GM12864 (cell line): Measurements from ENCODE around the gene GABRG3.
"Not testable (repeated sequence)": the region's sequence is repeated elsewhere in the genome, so short reads cannot be mapped to it uniquely, and the experiment has no call there.

Source experiments
- DNase-seq: peaks from one replicate; pipeline ENCODE4 v3.0.0-alpha.2; 2011; ENCODE audit warnings: low read depth
- H3K4me3 ChIP-seq: 2 replicates; pipeline ENCODE4 v1.5.1; 2011; ENCODE audit warnings: mild to moderate bottlenecking, low read depth, low read length, control low read depth
- TF ChIP-seq, protein P1 (sequence below): IDR thresholded peaks from 2 replicates; pipeline ENCODE4 v1.5.1; 2011; ENCODE audit warnings: low read depth, mild to moderate bottlenecking, moderate library complexity, low read length, control low read depth, inconsistent platforms; ENCODE audit errors: missing control alignments

GABRG3 gene

GRCh38 chr15:27365456-27365855, 394.5 kb downstream of the GABRG3 start:
- H3K4me3 ChIP-seq, result no peak overlapping the region
- DNase-seq, result no peak
- TF ChIP-seq, protein P1, sequence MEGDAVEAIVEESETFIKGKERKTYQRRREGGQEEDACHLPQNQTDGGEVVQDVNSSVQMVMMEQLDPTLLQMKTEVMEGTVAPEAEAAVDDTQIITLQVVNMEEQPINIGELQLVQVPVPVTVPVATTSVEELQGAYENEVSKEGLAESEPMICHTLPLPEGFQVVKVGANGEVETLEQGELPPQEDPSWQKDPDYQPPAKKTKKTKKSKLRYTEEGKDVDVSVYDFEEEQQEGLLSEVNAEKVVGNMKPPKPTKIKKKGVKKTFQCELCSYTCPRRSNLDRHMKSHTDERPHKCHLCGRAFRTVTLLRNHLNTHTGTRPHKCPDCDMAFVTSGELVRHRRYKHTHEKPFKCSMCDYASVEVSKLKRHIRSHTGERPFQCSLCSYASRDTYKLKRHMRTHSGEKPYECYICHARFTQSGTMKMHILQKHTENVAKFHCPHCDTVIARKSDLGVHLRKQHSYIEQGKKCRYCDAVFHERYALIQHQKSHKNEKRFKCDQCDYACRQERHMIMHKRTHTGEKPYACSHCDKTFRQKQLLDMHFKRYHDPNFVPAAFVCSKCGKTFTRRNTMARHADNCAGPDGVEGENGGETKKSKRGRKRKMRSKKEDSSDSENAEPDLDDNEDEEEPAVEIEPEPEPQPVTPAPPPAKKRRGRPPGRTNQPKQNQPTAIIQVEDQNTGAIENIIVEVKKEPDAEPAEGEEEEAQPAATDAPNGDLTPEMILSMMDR, result no peak

DNA sequence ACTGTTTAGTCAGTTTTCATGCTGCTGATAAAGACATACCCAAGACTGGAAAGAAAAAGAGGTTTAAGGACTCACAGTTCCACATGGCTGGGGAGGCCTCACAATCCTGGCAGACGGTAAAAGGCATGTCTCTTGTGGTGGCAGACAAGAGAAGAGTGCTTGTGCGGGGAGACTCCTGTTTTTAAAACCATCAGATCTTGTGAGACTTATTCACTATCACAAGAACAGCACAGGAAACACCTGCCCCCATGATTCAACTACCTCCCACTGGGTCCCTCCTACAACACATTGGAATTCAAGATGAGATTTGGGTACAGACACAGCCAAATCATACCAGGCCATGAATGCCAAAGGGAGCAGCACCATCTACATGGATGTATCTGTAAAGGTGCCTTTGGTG, 406.4 kb downstream of the GABRG3 start:
- DNase-seq, H3K4me3 ChIP-seq: not testable (repeated sequence)

GRCh38 chr15:27382361-27383025, 411.5 kb downstream of the GABRG3 start:
- TF ChIP-seq, protein P1, result no peak
- no peak overlapping the region for H3K4me3 ChIP-seq
- no peak for DNase-seq

DNA sequence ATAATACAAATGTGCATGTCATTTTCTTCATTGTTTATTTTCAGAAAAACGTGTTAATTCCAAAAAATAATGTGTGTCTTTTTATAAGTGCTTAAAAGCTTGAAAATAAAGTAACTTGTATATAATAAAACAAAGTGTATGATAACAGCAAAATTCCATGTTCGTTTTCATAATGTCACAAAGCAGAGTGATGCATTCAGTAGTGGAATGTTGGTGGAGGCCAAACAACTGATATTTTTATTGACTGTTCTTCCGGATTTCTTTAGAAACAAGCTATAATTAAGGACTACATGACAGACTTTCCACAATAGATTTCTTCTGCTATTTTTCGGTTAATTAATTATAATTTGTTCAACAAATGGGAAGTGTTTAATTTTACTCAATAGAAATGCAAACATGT, 412.7 kb downstream of the GABRG3 start:
- no peak overlapping the region for H3K4me3 ChIP-seq
- TF ChIP-seq, protein P1, result no peak
- DNase-seq, result no peak

- H3K4me3 ChIP-seq, result no peak overlapping the region
- TF ChIP-seq, protein P1, result no peak
- no peak for DNase-seq
Observed at GRCh38 chr15:27392163-27392562, 421.2 kb downstream of the GABRG3 start.

DNA sequence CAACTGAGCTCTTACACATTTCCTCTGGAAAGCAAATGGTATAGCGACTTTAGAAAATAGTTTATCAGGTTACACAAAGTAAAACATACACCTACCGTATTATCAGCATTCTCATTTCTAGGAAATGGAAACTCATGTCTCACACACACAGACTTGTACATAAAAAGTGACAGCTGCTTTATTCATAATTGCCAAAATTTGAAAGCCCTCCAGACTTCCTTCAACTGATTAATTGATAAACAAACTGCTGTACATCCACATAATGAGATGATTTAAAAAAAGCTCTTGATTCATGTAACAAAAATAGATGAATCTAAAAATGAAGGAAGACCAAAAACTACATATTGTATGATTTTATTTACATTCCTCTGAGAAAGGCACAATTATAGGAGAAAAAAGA, 425.5 kb downstream of the GABRG3 start:
- no peak overlapping the region for H3K4me3 ChIP-seq
- DNase-seq, result no peak
- TF ChIP-seq, protein P1, result no peak

- TF ChIP-seq, protein P1, result no peak
- no peak for DNase-seq
- no peak overlapping the region for H3K4me3 ChIP-seq
Observed at GRCh38 chr15:27396996-27397395, 426.0 kb downstream of the GABRG3 start.
